ENCODE measurements around the gene PRKAG2.

GRCh38 chr7:151614019-151614418, 262.9 kb downstream of the PRKAG2 start:
- TF ChIP-seq, protein P1, sequence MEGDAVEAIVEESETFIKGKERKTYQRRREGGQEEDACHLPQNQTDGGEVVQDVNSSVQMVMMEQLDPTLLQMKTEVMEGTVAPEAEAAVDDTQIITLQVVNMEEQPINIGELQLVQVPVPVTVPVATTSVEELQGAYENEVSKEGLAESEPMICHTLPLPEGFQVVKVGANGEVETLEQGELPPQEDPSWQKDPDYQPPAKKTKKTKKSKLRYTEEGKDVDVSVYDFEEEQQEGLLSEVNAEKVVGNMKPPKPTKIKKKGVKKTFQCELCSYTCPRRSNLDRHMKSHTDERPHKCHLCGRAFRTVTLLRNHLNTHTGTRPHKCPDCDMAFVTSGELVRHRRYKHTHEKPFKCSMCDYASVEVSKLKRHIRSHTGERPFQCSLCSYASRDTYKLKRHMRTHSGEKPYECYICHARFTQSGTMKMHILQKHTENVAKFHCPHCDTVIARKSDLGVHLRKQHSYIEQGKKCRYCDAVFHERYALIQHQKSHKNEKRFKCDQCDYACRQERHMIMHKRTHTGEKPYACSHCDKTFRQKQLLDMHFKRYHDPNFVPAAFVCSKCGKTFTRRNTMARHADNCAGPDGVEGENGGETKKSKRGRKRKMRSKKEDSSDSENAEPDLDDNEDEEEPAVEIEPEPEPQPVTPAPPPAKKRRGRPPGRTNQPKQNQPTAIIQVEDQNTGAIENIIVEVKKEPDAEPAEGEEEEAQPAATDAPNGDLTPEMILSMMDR (IDR thresholded peaks at IDR 0.05): no peak
- TF ChIP-seq POLR2A (IDR thresholded peaks at IDR 0.05) (no peak), POLR2AphosphoS5 (IDR thresholded peaks at IDR 0.05) (no peak), EP300 (IDR thresholded peaks at IDR 0.05) (no peak)
